ENCODE data around the gene PCCA. TPM values are rescaled to one million over a fixed set of nuclear protein-coding genes. Genes with fewer than 3 reads are reported as not detected.

PCCA gene
- total and polyA plus RNA-seq, 2 experiments from 2014 or later, result 29.8 to 59.2 TPM

DNA sequence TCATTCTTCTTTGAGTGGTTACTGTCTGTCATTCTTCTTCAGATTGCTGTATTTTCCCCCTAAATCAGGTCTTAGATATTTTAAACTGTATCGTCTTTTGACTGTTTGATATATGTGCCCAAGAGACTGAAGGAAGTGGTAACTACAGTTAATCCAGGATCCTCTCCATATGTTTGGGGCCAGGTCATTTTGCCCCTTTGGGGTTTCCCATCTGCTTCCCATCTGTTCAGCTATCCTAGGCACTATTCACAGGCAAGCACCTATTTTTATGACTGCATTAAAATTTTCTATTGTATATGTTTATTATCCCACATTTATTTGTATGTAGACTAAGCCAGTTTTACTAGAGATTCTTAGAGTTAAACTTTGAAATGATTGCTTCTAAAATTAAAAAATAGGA, 244.2 kb downstream of the PCCA start:
- H3K36me3 ChIP-seq, result no peaks in the 10 kb centered on the region
- H3K4me3 ChIP-seq, result no peak overlapping the region
- no peaks in the 10 kb centered on the region for H3K27me3 ChIP-seq
- no peak overlapping the region for H3K27ac ChIP-seq
- no peaks in the 10 kb centered on the region for H3K9me3 ChIP-seq (ENCODE audit: low read depth)
- no peaks in the 10 kb centered on the region for H3K4me1 ChIP-seq (ENCODE audit: low read depth)
- DNase-seq (ENCODE audit: low read depth in 1 of 2, low spot score in 1 of 2), result no peak
- TF ChIP-seq, protein P1, sequence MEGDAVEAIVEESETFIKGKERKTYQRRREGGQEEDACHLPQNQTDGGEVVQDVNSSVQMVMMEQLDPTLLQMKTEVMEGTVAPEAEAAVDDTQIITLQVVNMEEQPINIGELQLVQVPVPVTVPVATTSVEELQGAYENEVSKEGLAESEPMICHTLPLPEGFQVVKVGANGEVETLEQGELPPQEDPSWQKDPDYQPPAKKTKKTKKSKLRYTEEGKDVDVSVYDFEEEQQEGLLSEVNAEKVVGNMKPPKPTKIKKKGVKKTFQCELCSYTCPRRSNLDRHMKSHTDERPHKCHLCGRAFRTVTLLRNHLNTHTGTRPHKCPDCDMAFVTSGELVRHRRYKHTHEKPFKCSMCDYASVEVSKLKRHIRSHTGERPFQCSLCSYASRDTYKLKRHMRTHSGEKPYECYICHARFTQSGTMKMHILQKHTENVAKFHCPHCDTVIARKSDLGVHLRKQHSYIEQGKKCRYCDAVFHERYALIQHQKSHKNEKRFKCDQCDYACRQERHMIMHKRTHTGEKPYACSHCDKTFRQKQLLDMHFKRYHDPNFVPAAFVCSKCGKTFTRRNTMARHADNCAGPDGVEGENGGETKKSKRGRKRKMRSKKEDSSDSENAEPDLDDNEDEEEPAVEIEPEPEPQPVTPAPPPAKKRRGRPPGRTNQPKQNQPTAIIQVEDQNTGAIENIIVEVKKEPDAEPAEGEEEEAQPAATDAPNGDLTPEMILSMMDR (IDR thresholded peaks at IDR 0.05; ENCODE audit: low read depth, low read length), result no peak

DNA sequence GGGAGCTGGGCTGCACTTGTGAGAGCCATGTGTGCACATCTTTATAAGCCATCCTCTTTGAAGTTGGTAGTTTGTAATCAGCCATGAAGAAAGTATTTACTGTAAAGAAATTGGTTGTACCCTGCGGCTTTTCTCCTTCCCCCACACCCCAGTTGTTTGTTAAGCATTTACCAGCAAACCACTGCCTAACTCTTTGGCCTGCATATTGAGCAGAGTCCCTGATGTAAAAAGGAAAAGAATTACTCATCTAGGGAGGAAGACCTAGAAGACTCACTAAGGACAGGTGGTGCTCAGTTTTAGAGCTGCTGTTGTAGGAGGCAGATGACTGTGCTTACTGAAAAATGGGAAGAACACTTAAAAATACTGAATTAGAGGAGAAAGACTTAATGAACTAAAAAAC, 245.3 kb downstream of the PCCA start:
- Histone ChIP-seq H3K4me3 (no peak overlapping the region), H3K27ac (no peak overlapping the region), H3K9me3 (ENCODE audit: low read depth) (no peaks in the 10 kb centered on the region), H3K27me3 (no peaks in the 10 kb centered on the region), H3K36me3 (no peaks in the 10 kb centered on the region), H3K4me1 (ENCODE audit: low read depth) (no peaks in the 10 kb centered on the region)
- TF ChIP-seq, protein P1 (IDR thresholded peaks at IDR 0.05; ENCODE audit: low read depth, low read length), result no peak
- DNase-seq (ENCODE audit: low read depth in 1 of 2, low spot score in 1 of 2), result no peak

DNA sequence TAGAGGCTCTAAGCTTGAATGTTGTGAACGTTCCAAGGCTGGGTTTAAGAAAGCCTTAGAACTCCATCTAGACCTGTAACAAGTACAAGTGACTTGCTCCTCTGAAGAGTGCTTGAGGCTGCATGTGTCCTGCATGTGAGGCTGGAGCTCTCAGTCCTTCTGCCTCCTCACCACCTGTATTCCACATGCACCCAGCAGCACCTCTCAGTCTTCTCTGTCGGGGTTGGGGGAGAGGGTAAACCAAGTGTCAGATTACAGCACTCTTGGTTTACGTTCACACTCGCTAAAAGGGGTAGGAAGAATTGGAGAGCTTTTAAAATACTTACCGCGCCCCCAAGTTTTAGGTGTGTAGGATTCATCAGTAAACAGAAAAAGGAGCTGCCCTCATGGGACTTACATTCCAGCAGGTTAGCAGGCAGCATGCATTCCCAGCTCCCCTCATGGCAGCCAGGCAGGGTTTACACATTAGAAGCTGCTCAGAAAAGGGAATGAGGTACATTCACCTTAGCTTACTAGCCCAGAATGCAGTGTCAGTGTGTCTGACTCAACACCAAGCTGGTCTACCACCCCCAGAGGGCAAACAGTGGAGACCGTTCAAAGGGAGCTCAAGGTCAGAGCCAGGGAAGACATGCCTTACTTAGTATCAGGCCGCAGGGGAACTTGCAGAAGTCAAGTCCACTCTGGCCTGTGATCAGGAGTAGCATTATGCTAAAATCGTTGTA, 248.1 kb downstream of the PCCA start:
- H3K9me3 ChIP-seq (ENCODE audit: low read depth), result no peaks in the 10 kb centered on the region
- TF ChIP-seq, protein P1 (IDR thresholded peaks at IDR 0.05; ENCODE audit: low read depth, low read length), result no peak
- H3K36me3 ChIP-seq, result no peaks in the 10 kb centered on the region
- H3K4me1 ChIP-seq (ENCODE audit: low read depth), result no peaks in the 10 kb centered on the region
- no peak overlapping the region for H3K4me3 ChIP-seq
- no peaks in the 10 kb centered on the region for H3K27me3 ChIP-seq
- H3K27ac ChIP-seq, result no peak overlapping the region
- no peak for DNase-seq (ENCODE audit: low read depth in 1 of 2, low spot score in 1 of 2)

DNA sequence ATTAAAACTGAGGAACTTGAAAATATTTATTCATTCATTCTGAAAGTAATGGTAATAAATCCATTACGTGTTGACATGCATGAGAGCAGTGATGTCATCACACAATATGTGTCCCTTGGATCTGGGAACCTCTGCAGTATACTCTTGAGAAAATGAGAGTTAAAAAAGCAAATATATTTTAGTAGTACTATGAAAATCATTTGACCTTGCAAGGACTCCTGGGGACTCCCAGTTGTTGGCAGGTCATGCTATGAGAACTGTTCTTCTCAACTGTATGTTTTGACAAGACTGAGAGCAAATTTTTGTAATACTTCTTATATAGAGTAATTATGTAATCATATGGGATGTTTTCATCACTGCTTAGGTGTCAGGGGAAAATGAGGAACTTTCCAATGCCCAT, 249.4 kb downstream of the PCCA start:
- no peak overlapping the region for H3K27ac ChIP-seq
- H3K4me1 ChIP-seq (ENCODE audit: low read depth), result no peaks in the 10 kb centered on the region
- no peaks in the 10 kb centered on the region for H3K36me3 ChIP-seq
- no peaks in the 10 kb centered on the region for H3K27me3 ChIP-seq
- no peak for DNase-seq (ENCODE audit: low read depth in 1 of 2, low spot score in 1 of 2)
- TF ChIP-seq, protein P1 (IDR thresholded peaks at IDR 0.05; ENCODE audit: low read depth, low read length), result no peak
- H3K9me3 ChIP-seq (ENCODE audit: low read depth), result no peaks in the 10 kb centered on the region
- H3K4me3 ChIP-seq, result no peak overlapping the region

DNA sequence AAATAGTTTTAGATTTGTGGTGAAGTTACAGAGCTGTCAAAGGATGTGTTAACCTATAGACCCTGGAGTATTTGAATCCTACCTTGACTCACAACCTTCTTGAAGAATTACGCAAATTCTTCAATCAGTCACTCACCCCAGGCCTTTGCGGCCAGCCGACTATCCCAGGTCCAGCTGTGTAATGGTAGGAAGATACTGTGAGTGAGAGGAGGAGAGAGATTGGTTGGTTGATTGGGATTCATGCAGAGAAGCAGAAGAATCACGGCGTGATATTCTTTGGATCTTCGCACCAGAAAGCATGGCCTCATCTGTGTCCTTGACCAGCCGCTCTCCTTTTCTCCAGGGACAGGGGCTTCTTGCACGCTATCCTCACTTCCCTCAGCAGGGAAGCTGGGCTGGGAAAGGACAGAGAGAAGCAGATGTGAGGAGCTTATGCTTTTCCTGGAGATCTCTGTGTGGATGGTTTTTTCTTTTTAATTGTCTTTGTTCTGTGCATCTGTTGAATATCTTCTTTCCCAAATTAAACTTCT, 250.6 kb downstream of the PCCA start:
- H3K36me3 ChIP-seq, result no peaks in the 10 kb centered on the region
- no peaks in the 10 kb centered on the region for H3K27me3 ChIP-seq
- H3K4me3 ChIP-seq, result no peak overlapping the region
- H3K9me3 ChIP-seq (ENCODE audit: low read depth), result no peaks in the 10 kb centered on the region
- H3K27ac ChIP-seq, result no peak overlapping the region
- no peaks in the 10 kb centered on the region for H3K4me1 ChIP-seq (ENCODE audit: low read depth)
- no peak for DNase-seq (ENCODE audit: low read depth in 1 of 2, low spot score in 1 of 2)
- TF ChIP-seq, protein P1 (IDR thresholded peaks at IDR 0.05; ENCODE audit: low read depth, low read length), result no peak

All from cardiac muscle cell (in vitro differentiated cells and primary cell).